ENCODE data around the gene CDKL1. TPM values are rescaled to one million over a fixed set of nuclear protein-coding genes. Genes with fewer than 3 reads are reported as not detected.
"Not testable (repeated sequence)": the region's sequence is repeated elsewhere in the genome, so short reads cannot be mapped to it uniquely, and the experiment has no call there.

The CDKL1 gene
- total RNA-seq, 2 experiments from 2014 or later, result 2.4 to 2.8 TPM

DNA sequence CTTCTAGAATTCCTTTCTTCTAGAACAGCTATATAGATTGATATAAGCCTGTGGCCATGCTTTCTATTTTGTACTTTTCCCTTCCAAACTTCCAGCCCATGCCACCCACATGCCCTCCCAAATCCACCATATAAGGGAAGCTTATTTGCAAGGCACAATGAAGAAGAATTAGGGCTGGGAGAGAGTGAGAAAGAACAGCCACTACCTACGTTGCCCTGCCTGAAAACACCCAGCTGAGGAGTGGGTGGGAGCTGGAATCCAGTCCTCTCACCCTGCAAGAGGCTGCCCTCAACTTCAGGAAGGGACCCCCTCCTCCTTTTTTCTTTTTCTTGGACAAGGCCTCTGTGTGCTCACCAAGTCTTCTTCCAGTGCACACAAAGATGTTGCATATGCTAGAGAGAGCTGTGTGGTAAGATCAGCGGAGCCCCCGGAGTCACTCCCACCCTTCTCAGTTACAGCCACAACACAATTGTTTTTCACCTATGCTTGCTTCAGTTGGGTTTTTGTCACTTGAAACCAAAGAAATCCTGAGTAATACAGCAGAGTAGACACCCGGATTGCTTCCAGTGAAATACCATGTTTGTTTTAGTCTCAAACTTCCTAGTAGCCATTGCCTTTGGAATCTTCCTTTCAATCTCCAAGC is 38.8 kb downstream of the CDKL1 start:
- H3K4me1 Mint-ChIP-seq (ENCODE audit: low read depth), result peaks cover 11% of the 10 kb centered on the region
- DNase-seq, result no peak
- peaks cover 0 to 3% of the 10 kb centered on the region in 2 experiments for H3K9me3 ChIP-seq (ENCODE audit: control insufficient read depth in 1 of 2, insufficient read depth in 1 of 2, low read length in 2 of 2)
- no peak overlapping the region for H3K4me3 ChIP-seq (ENCODE audit: low read length)
- intact Hi-C loops (cut with DNase I, micrococcal nuclease), result no loop called here
- H3K4me3 Mint-ChIP-seq, result no peak overlapping the region
- no peaks in the 10 kb centered on the region for H3K27me3 Mint-ChIP-seq
- no peak overlapping the region for H3K27ac Mint-ChIP-seq
- H3K36me3 Mint-ChIP-seq (ENCODE audit: low read depth), result peaks cover 52% of the 10 kb centered on the region
- no peak for ATAC-seq (ENCODE audit: poor library complexity)
- H3K27me3 ChIP-seq (ENCODE audit: control insufficient read depth in 1 of 2, insufficient read depth in 2 of 2, low read length in 2 of 2), result no peaks in the 10 kb centered on the region
- H3K9me3 Mint-ChIP-seq, result peaks cover 2% of the 10 kb centered on the region
- no peak overlapping the region for H3K27ac ChIP-seq (ENCODE audit: low read depth in 1 of 2, low read length in 2 of 2)
- H3K36me3 ChIP-seq (ENCODE audit: insufficient read depth, low read length), result peaks cover 15% of the 10 kb centered on the region
- CTCF ChIA-PET, result no interaction called here
- peaks cover 6% of the 10 kb centered on the region for H3K4me1 ChIP-seq (ENCODE audit: insufficient read depth, low read length)
- POLR2A ChIA-PET, result no interaction called here
- TF ChIP-seq, protein P1, sequence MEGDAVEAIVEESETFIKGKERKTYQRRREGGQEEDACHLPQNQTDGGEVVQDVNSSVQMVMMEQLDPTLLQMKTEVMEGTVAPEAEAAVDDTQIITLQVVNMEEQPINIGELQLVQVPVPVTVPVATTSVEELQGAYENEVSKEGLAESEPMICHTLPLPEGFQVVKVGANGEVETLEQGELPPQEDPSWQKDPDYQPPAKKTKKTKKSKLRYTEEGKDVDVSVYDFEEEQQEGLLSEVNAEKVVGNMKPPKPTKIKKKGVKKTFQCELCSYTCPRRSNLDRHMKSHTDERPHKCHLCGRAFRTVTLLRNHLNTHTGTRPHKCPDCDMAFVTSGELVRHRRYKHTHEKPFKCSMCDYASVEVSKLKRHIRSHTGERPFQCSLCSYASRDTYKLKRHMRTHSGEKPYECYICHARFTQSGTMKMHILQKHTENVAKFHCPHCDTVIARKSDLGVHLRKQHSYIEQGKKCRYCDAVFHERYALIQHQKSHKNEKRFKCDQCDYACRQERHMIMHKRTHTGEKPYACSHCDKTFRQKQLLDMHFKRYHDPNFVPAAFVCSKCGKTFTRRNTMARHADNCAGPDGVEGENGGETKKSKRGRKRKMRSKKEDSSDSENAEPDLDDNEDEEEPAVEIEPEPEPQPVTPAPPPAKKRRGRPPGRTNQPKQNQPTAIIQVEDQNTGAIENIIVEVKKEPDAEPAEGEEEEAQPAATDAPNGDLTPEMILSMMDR (IDR thresholded peaks at IDR 0.05), result no peak

DNA sequence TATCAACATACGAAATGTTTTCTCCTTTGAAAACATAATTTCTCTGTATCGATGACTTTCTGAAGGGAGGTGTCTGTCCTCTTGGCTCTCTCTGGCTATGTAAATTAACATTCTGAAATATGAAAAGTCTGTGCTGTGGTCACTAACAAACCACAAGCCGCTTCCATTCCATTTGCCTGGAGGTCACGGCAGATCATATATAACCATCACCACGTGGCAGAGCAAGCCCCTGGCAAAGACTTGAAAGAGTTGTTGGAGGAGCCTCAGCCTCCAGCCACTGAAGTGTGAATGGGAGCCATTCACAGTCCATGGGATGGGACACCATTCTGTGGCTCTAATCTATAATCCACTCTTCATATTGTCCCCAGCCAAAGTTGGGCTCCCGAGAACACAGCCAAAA is 39.6 kb downstream of the CDKL1 start:
- no peak overlapping the region for H3K27ac ChIP-seq (ENCODE audit: low read depth in 1 of 2, low read length in 2 of 2)
- TF ChIP-seq, protein P1 (IDR thresholded peaks at IDR 0.05), result no peak
- Mint-ChIP-seq H3K27ac (no peak overlapping the region), H3K9me3 (no peaks in the 10 kb centered on the region), H3K27me3 (no peaks in the 10 kb centered on the region), H3K36me3 (ENCODE audit: low read depth) (peaks cover 46% of the 10 kb centered on the region), H3K4me1 (ENCODE audit: low read depth) (peaks cover 5% of the 10 kb centered on the region), H3K4me3 (no peak overlapping the region)
- H3K4me1 ChIP-seq (ENCODE audit: insufficient read depth, low read length), result peaks cover 3% of the 10 kb centered on the region
- CTCF ChIA-PET, result no interaction called here
- no peak overlapping the region for H3K4me3 ChIP-seq (ENCODE audit: low read length)
- POLR2A ChIA-PET, result no interaction called here
- peaks cover 15% of the 10 kb centered on the region for H3K36me3 ChIP-seq (ENCODE audit: insufficient read depth, low read length)
- no peaks in the 10 kb centered on the region for H3K27me3 ChIP-seq (ENCODE audit: control insufficient read depth in 1 of 2, insufficient read depth in 2 of 2, low read length in 2 of 2)
- DNase-seq, result no peak
- ATAC-seq (ENCODE audit: poor library complexity), result no peak
- peaks cover 0 to 3% of the 10 kb centered on the region in 2 experiments for H3K9me3 ChIP-seq (ENCODE audit: control insufficient read depth in 1 of 2, insufficient read depth in 1 of 2, low read length in 2 of 2)
- intact Hi-C loops (cut with DNase I, micrococcal nuclease), result no loop called here

DNA sequence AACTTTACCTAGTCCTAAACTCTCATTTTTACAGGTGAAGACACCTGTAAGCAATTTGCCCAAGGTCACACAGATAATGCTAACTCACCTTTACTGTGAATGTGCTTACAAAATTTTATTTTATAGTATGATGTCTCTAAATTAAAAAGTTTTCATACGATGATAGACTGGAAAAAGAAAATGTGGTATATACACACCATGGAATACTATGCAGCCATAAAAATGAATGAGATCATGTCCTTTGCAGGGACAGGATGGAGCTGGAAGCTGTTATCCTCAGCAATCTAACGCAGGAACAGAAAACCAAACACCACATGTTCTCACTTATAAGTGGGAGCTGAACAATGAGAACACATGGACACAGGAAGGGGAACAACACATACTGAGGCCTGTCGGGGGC is 40.4 kb downstream of the CDKL1 start:
- H3K27me3 Mint-ChIP-seq; ATAC-seq (ENCODE audit: poor library complexity); H3K27me3 ChIP-seq (ENCODE audit: control insufficient read depth in 1 of 2, insufficient read depth in 2 of 2, low read length in 2 of 2); H3K9me3 Mint-ChIP-seq; H3K27ac Mint-ChIP-seq; H3K4me1 Mint-ChIP-seq (ENCODE audit: low read depth); H3K4me3 Mint-ChIP-seq; H3K27ac ChIP-seq (ENCODE audit: low read depth in 1 of 2, low read length in 2 of 2); H3K9me3 ChIP-seq (ENCODE audit: control insufficient read depth in 1 of 2, insufficient read depth in 1 of 2, low read length in 2 of 2); H3K4me1 ChIP-seq (ENCODE audit: insufficient read depth, low read length); intact Hi-C loops (cut with DNase I, micrococcal nuclease); DNase-seq; H3K4me3 ChIP-seq (ENCODE audit: low read length): not testable (repeated sequence)
- peaks cover 15% of the 10 kb centered on the region for H3K36me3 ChIP-seq (ENCODE audit: insufficient read depth, low read length)
- H3K36me3 Mint-ChIP-seq (ENCODE audit: low read depth), result peaks cover 46% of the 10 kb centered on the region
- CTCF ChIA-PET, result interaction anchor here (2.1 kb wide), 1 partner anchor 35 kb away, joined by 6 read pairs; no protein-coding TSS in a partner anchor
- POLR2A ChIA-PET, result interaction anchor here (0.6 kb wide), 1 partner anchor 10 kb away, joined by 3 read pairs; no protein-coding TSS in a partner anchor

DNA sequence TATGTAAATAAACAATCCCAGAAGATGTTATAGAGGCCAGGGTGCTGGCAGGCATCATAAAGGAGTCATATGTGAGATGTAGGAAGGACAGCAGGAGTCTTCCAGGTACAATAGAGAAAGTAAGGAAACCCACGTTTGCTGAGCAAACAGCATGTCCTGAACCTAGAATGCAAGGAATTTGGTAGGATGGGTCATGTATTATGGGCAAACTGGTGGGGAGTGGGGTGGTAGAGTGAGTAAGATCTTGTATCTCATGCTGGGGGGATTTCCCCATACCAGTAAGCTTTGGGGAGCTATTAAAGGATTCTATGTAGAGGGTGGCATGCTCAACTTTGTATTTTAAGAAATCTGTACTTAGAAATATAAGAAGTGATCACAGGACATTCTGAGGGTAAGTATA is 41.0 kb downstream of the CDKL1 start:
- intact Hi-C loops (cut with DNase I, micrococcal nuclease), result no loop called here
- ATAC-seq (ENCODE audit: poor library complexity) (no peak), DNase-seq (no peak)
- H3K4me3 ChIP-seq (ENCODE audit: low read length), result no peak overlapping the region
- Mint-ChIP-seq H3K27me3 (no peaks in the 10 kb centered on the region), H3K27ac (no peak overlapping the region), H3K4me3 (no peak overlapping the region), H3K4me1 (ENCODE audit: low read depth) (peaks cover under 1% of the 10 kb centered on the region), H3K36me3 (ENCODE audit: low read depth) (peaks cover 46% of the 10 kb centered on the region), H3K9me3 (no peaks in the 10 kb centered on the region)
- peaks cover 15% of the 10 kb centered on the region for H3K36me3 ChIP-seq (ENCODE audit: insufficient read depth, low read length)
- H3K27ac ChIP-seq (ENCODE audit: low read depth in 1 of 2, low read length in 2 of 2), result no peak overlapping the region
- no peaks in the 10 kb centered on the region for H3K9me3 ChIP-seq (ENCODE audit: control insufficient read depth in 1 of 2, insufficient read depth in 1 of 2, low read length in 2 of 2)
- no peaks in the 10 kb centered on the region for H3K4me1 ChIP-seq (ENCODE audit: insufficient read depth, low read length)
- ChIA-PET CTCF (interaction anchor here (2.1 kb wide), 1 partner anchor 34 kb away, joined by 6 read pairs; no protein-coding TSS in a partner anchor), POLR2A (interaction anchor here (0.6 kb wide), 1 partner anchor 11 kb away, joined by 3 read pairs; no protein-coding TSS in a partner anchor)
- H3K27me3 ChIP-seq (ENCODE audit: control insufficient read depth in 1 of 2, insufficient read depth in 2 of 2, low read length in 2 of 2), result no peaks in the 10 kb centered on the region
- TF ChIP-seq, protein P1 (IDR thresholded peaks at IDR 0.05), result no peak
